Ishikawa (cell line): Measurements from ENCODE around the gene PIP4K2A.

Experiments
- CEBPB ChIP-seq: IDR thresholded peaks from 2 replicates; pipeline ENCODE4 v1.6.1; 2012
- CREB1 ChIP-seq: IDR thresholded peaks from 2 replicates; pipeline ENCODE4 v1.6.1; 2012; ENCODE audit warnings: low read depth
- EGR1 ChIP-seq: IDR thresholded peaks from 2 replicates; pipeline ENCODE4 v1.6.1; 2012
- EP300 ChIP-seq: IDR thresholded peaks from 2 replicates; pipeline ENCODE4 v1.6.1; 2012; ENCODE audit warnings: borderline replicate concordance
- FOXM1 ChIP-seq: IDR thresholded peaks from 2 replicates; pipeline ENCODE4 v1.6.1; 2012; ENCODE audit warnings: low read depth, borderline replicate concordance
- MAX ChIP-seq: IDR thresholded peaks from 2 replicates; pipeline ENCODE4 v1.6.1; 2012
- NFIC ChIP-seq: IDR thresholded peaks from 2 replicates; pipeline ENCODE4 v1.6.1; 2012
- RAD21 ChIP-seq: IDR thresholded peaks from 2 replicates; pipeline ENCODE4 v1.6.1; 2012; ENCODE audit warnings: low read depth
- REST ChIP-seq: IDR thresholded peaks from 2 replicates; pipeline ENCODE4 v1.6.1; 2012; ENCODE audit warnings: low read depth, mild to moderate bottlenecking
- TAF1 ChIP-seq: IDR thresholded peaks from 2 replicates; pipeline ENCODE4 v1.6.1; 2012; ENCODE audit warnings: low read depth, mild to moderate bottlenecking
- TCF12 ChIP-seq: IDR thresholded peaks from 2 replicates; pipeline ENCODE4 v1.6.1; 2012; ENCODE audit warnings: low read depth
- TEAD4 ChIP-seq: IDR thresholded peaks from 2 replicates; pipeline ENCODE4 v1.6.1; 2012
- USF1 ChIP-seq: IDR thresholded peaks from 2 replicates; pipeline ENCODE4 v1.6.1; 2012
- YY1 ChIP-seq: IDR thresholded peaks from 2 replicates; pipeline ENCODE4 v1.6.1; 2012; ENCODE audit warnings: low read depth
- ZBTB7A ChIP-seq: IDR thresholded peaks from 2 replicates; pipeline ENCODE4 v1.6.1; 2012; ENCODE audit warnings: low read depth

PIP4K2A gene

GRCh38 chr10:22551681-22552365, 162.6 kb downstream of the PIP4K2A start:
- TF ChIP-seq RAD21 (no peak), MAX (no peak), TCF12 (no peak), REST (no peak), CEBPB (no peak), ZBTB7A (no peak), TAF1 (no peak), EGR1 (no peak), YY1 (no peak)

GRCh38 chr10:22550732-22551131, 163.6 kb downstream of the PIP4K2A start:
- TF ChIP-seq TEAD4 (no peak), REST (no peak), ZBTB7A (peak; percentile 54; the same call in 1 of the 2 replicates), RAD21 (peak; percentile 44), MAX (no peak)

GRCh38 chr10:22548344-22548743, 166.0 kb downstream of the PIP4K2A start:
- TF ChIP-seq NFIC, result no peak
- no peak for TF ChIP-seq TCF12
- no peak for TF ChIP-seq ZBTB7A
- no peak for TF ChIP-seq TAF1
- no peak for TF ChIP-seq EP300
- no peak for TF ChIP-seq YY1

- TF ChIP-seq EP300 (no peak), TEAD4 (no peak), TAF1 (no peak), FOXM1 (no peak), ZBTB7A (no peak), YY1 (no peak), CREB1 (no peak), NFIC (no peak), USF1 (no peak), MAX (no peak), TCF12 (no peak), REST (no peak), RAD21 (no peak), EGR1 (no peak), CEBPB (no peak)
Measured at GRCh38 chr10:22545643-22546042, 168.7 kb downstream of the PIP4K2A start.

- TF ChIP-seq RAD21 (no peak), EP300 (no peak), TEAD4 (no peak), CREB1 (no peak), FOXM1 (no peak), USF1 (no peak), MAX (no peak), NFIC (no peak), REST (no peak), ZBTB7A (no peak), CEBPB (no peak), YY1 (no peak), EGR1 (no peak), TAF1 (no peak)
Measured at GRCh38 chr10:22544325-22545068, 169.9 kb downstream of the PIP4K2A start.
